ENCODE data around the gene ALOXE3.
"Not testable (repeated sequence)": the region's sequence is repeated elsewhere in the genome, so short reads cannot be mapped to it uniquely, and the experiment has no call there.

Gene ALOXE3

GRCh38 chr17:8068736-8069586 lies 49.4 kb downstream of the ALOXE3 start:
- no peaks in the 10 kb centered on the region for H3K36me3 ChIP-seq
- no peak overlapping the region for H3K4me3 ChIP-seq
- no peak for TF ChIP-seq Cebpa-rat (IDR thresholded peaks at IDR 0.05)
- H4K20me1 ChIP-seq, result peaks cover 16% of the 10 kb centered on the region; the same call in 1 of the 2 replicates
- no peak overlapping the region for H3K4me2 ChIP-seq
- no peaks in the 10 kb centered on the region for H3K9me3 ChIP-seq
- H3K9ac ChIP-seq, result no peak overlapping the region
- H3K27me3 ChIP-seq, result peaks cover 63% of the 10 kb centered on the region
- peaks cover 9% of the 10 kb centered on the region for H3K4me1 ChIP-seq
- H3K27ac ChIP-seq, result no peak overlapping the region

GRCh38 chr17:8067806-8068205 lies 50.5 kb downstream of the ALOXE3 start:
- H3K27me3 ChIP-seq, result peaks cover 63% of the 10 kb centered on the region
- H3K27ac ChIP-seq, result no peak overlapping the region
- peaks cover 16% of the 10 kb centered on the region; the same call in 1 of the 2 replicates for H4K20me1 ChIP-seq

GRCh38 chr17:8066841-8067775 lies 51.2 kb downstream of the ALOXE3 start:
- peaks cover 63% of the 10 kb centered on the region for H3K27me3 ChIP-seq
- no peaks in the 10 kb centered on the region for H3K4me1 ChIP-seq
- H4K20me1 ChIP-seq, result peaks cover 10% of the 10 kb centered on the region; the same call in 1 of the 2 replicates
- H3K4me3 ChIP-seq, result no peak overlapping the region
- H3K36me3 ChIP-seq, result no peaks in the 10 kb centered on the region
- H3K27ac ChIP-seq, result no peak overlapping the region
- no peak overlapping the region for H3K4me2 ChIP-seq
- H3K9me3 ChIP-seq, result no peaks in the 10 kb centered on the region
- H3K9ac ChIP-seq, result no peak overlapping the region
- no peak for TF ChIP-seq Cebpa-rat (IDR thresholded peaks at IDR 0.05)

More at GRCh38 chr17:8067806-8068205, 50.5 kb downstream of the ALOXE3 start:
- Histone ChIP-seq H3K4me3 (no peak overlapping the region), H3K4me1 (peaks cover 3% of the 10 kb centered on the region), H3K9me3 (no peaks in the 10 kb centered on the region), H3K36me3 (no peaks in the 10 kb centered on the region), H3K9ac (no peak overlapping the region), H3K4me2 (no peak overlapping the region)
- TF ChIP-seq Cebpa-rat (IDR thresholded peaks at IDR 0.05), result no peak

- no peaks in the 10 kb centered on the region for H3K9me3 ChIP-seq
- H3K27ac ChIP-seq, result no peak overlapping the region
- H3K27me3 ChIP-seq, result peaks cover 66% of the 10 kb centered on the region
- H3K36me3 ChIP-seq, result no peaks in the 10 kb centered on the region
- H4K20me1 ChIP-seq, result no peaks in the 10 kb centered on the region
- H3K9ac ChIP-seq, result no peak overlapping the region
- no peak for TF ChIP-seq Cebpa-rat (IDR thresholded peaks at IDR 0.05)
- H3K4me3 ChIP-seq, result no peak overlapping the region
- H3K4me2 ChIP-seq, result no peak overlapping the region
- peaks cover 5% of the 10 kb centered on the region for H3K4me1 ChIP-seq
Measured at GRCh38 chr17:8064561-8065019, 53.7 kb downstream of the ALOXE3 start.

- Histone ChIP-seq H3K4me2 (no peak overlapping the region), H3K4me1 (peaks cover 12% of the 10 kb centered on the region), H3K9me3 (no peaks in the 10 kb centered on the region), H3K9ac (no peak overlapping the region), H3K27me3 (peaks cover 69% of the 10 kb centered on the region), H3K36me3 (no peaks in the 10 kb centered on the region), H4K20me1 (no peaks in the 10 kb centered on the region), H3K27ac (no peak overlapping the region), H3K4me3 (no peak overlapping the region)
- no peak for TF ChIP-seq Cebpa-rat (IDR thresholded peaks at IDR 0.05)
Measured at GRCh38 chr17:8063761-8064534, 54.4 kb downstream of the ALOXE3 start.

- Histone ChIP-seq H3K27me3 (peaks cover 69% of the 10 kb centered on the region), H3K4me1 (peaks cover 22% of the 10 kb centered on the region)
Measured at GRCh38 chr17:8062807-8063483, 55.4 kb downstream of the ALOXE3 start.

GRCh38 chr17:8062435-8062806 lies 55.9 kb downstream of the ALOXE3 start:
- Histone ChIP-seq H3K9ac (no peak overlapping the region), H3K36me3 (no peaks in the 10 kb centered on the region), H3K9me3 (no peaks in the 10 kb centered on the region), H4K20me1 (no peaks in the 10 kb centered on the region), H3K4me2 (no peak overlapping the region), H3K27me3 (peaks cover 69% of the 10 kb centered on the region), H3K4me1 (peaks cover 27% of the 10 kb centered on the region), H3K27ac (no peak overlapping the region), H3K4me3 (no peak overlapping the region)
- no peak for TF ChIP-seq Cebpa-rat (IDR thresholded peaks at IDR 0.05)

More at GRCh38 chr17:8062807-8063483, 55.4 kb downstream of the ALOXE3 start:
- no peak overlapping the region for H3K9ac ChIP-seq
- no peaks in the 10 kb centered on the region for H4K20me1 ChIP-seq
- H3K4me2 ChIP-seq, result no peak overlapping the region
- no peak overlapping the region for H3K4me3 ChIP-seq
- no peaks in the 10 kb centered on the region for H3K9me3 ChIP-seq
- H3K27ac ChIP-seq, result no peak overlapping the region
- no peak for TF ChIP-seq Cebpa-rat (IDR thresholded peaks at IDR 0.05)
- H3K36me3 ChIP-seq, result no peaks in the 10 kb centered on the region

GRCh38 chr17:8061851-8062250 lies 56.5 kb downstream of the ALOXE3 start:
- peaks cover 33% of the 10 kb centered on the region for H3K4me1 ChIP-seq
- peaks cover 69% of the 10 kb centered on the region for H3K27me3 ChIP-seq

GRCh38 chr17:8060274-8060673 lies 58.0 kb downstream of the ALOXE3 start:
- Histone ChIP-seq H3K27me3 (peaks cover 57% of the 10 kb centered on the region), H3K4me2 (peak overlapping the region; percentile 85)

More at GRCh38 chr17:8061851-8062250, 56.5 kb downstream of the ALOXE3 start:
- not testable (repeated sequence) for H3K9me3 ChIP-seq, H3K9ac ChIP-seq, H4K20me1 ChIP-seq, H3K4me2 ChIP-seq, H3K27ac ChIP-seq, H3K4me3 ChIP-seq, H3K36me3 ChIP-seq

More at GRCh38 chr17:8060274-8060673, 58.0 kb downstream of the ALOXE3 start:
- H3K9me3 ChIP-seq, result no peaks in the 10 kb centered on the region
- TF ChIP-seq Cebpa-rat (IDR thresholded peaks at IDR 0.05), result no peak
- H4K20me1 ChIP-seq, result no peaks in the 10 kb centered on the region
- H3K4me3 ChIP-seq, result no peak overlapping the region
- H3K36me3 ChIP-seq, result no peaks in the 10 kb centered on the region
- H3K4me1 ChIP-seq, result peaks cover 49% of the 10 kb centered on the region
- no peak overlapping the region for H3K27ac ChIP-seq
- H3K9ac ChIP-seq, result no peak overlapping the region

All from BLaER1 (cell line).